ENCODE measurements around the gene SPTBN4. TPM values are rescaled to one million over a fixed set of nuclear protein-coding genes. Genes with fewer than 3 reads are reported as not detected.

Gene SPTBN4
- total RNA-seq, 1 donor from 2014 or later = 0.41 TPM

DNA sequence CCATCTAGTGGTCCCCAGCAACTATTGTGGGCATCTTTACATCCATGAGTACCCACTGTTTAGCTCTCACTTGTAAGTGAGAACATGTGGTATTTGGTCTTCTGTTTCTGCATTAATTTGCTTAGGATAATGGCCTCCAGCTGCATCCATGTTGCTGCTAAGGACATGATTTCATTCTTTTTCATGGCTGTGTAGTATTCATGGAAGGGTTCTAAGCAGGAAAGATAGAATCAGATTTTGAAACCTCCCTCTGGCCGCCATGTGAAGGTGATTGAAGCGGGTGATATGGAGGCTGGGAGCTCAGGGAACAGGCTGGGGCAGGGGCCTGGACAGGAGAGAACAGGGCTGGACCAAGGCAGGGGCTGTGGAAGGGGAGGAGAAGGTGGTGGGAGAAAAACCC, 154.5 kb downstream of the SPTBN4 start:
- FAIRE-seq = no peak
- Mint-ChIP-seq H3K4me3 (ENCODE audit: unreplicated experiment) (no peak overlapping the region), H3K36me3 (ENCODE audit: low read depth, unreplicated experiment) (peaks cover 23% of the 10 kb centered on the region)

GRCh38 chr19:40621966-40622772, 155.4 kb downstream of the SPTBN4 start:
- Mint-ChIP-seq H3K36me3 (ENCODE audit: low read depth, unreplicated experiment) (peaks cover 25% of the 10 kb centered on the region), H3K4me1 (ENCODE audit: low read depth, unreplicated experiment) (peaks cover 9% of the 10 kb centered on the region), H3K9me3 (ENCODE audit: unreplicated experiment) (no peaks in the 10 kb centered on the region), H3K27me3 (ENCODE audit: low read depth, unreplicated experiment) (no peaks in the 10 kb centered on the region), H3K27ac (ENCODE audit: unreplicated experiment) (peak overlapping the region; percentile 48), H3K4me3 (ENCODE audit: unreplicated experiment) (no peak overlapping the region)
- Histone ChIP-seq H4K20me1 (ENCODE audit: insufficient read depth, low read length) (no peaks in the 10 kb centered on the region), H3K4me2 (ENCODE audit: low read length) (no peak overlapping the region), H3K36me3 (ENCODE audit: insufficient read depth, low read length) (peaks cover 24% of the 10 kb centered on the region), H3K9ac (ENCODE audit: low read length) (peak overlapping the region; percentile 27), H3K4me1 (ENCODE audit: insufficient read depth, low read length) (peaks cover 23% of the 10 kb centered on the region), H3K4me3 (ENCODE audit: insufficient read depth, low read depth, low read length) (no peak overlapping the region), H3K9me3 (ENCODE audit: insufficient read depth, low read depth, low read length) (no peaks in the 10 kb centered on the region), H3K79me2 (ENCODE audit: insufficient read depth, low read length) (no peaks in the 10 kb centered on the region), H3K27me3 (ENCODE audit: insufficient read depth, low read length) (no peaks in the 10 kb centered on the region), H3K27ac (ENCODE audit: low read depth, low read length) (peak overlapping the region; percentile 76), H2AFZ (ENCODE audit: low read depth, low read length) (no peak overlapping the region)
- FAIRE-seq (no peak), DNase-seq (ENCODE audit: low read depth) (no peak)
- TF ChIP-seq, protein P1, sequence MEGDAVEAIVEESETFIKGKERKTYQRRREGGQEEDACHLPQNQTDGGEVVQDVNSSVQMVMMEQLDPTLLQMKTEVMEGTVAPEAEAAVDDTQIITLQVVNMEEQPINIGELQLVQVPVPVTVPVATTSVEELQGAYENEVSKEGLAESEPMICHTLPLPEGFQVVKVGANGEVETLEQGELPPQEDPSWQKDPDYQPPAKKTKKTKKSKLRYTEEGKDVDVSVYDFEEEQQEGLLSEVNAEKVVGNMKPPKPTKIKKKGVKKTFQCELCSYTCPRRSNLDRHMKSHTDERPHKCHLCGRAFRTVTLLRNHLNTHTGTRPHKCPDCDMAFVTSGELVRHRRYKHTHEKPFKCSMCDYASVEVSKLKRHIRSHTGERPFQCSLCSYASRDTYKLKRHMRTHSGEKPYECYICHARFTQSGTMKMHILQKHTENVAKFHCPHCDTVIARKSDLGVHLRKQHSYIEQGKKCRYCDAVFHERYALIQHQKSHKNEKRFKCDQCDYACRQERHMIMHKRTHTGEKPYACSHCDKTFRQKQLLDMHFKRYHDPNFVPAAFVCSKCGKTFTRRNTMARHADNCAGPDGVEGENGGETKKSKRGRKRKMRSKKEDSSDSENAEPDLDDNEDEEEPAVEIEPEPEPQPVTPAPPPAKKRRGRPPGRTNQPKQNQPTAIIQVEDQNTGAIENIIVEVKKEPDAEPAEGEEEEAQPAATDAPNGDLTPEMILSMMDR (IDR thresholded peaks at IDR 0.05; ENCODE audit: insufficient read depth, low read depth, low read length) = no peak
- TF ChIP-seq EZH2 (IDR thresholded peaks at IDR 0.05; ENCODE audit: insufficient read depth, low read length) = no peak

More for the DNA sequence above, 154.5 kb downstream of the SPTBN4 start:
- TF ChIP-seq, protein P1 (IDR thresholded peaks at IDR 0.05; ENCODE audit: insufficient read depth, low read depth, low read length) = no peak
- TF ChIP-seq EZH2 (IDR thresholded peaks at IDR 0.05; ENCODE audit: insufficient read depth, low read length) = no peak
- peaks cover 23% of the 10 kb centered on the region for H3K4me1 ChIP-seq (ENCODE audit: insufficient read depth, low read length)
- Mint-ChIP-seq H3K27ac (ENCODE audit: unreplicated experiment) (peak overlapping the region; percentile 69), H3K4me1 (ENCODE audit: low read depth, unreplicated experiment) (peaks cover 9% of the 10 kb centered on the region), H3K27me3 (ENCODE audit: low read depth, unreplicated experiment) (no peaks in the 10 kb centered on the region), H3K9me3 (ENCODE audit: unreplicated experiment) (no peaks in the 10 kb centered on the region)
- no peaks in the 10 kb centered on the region for H4K20me1 ChIP-seq (ENCODE audit: insufficient read depth, low read length)
- no peaks in the 10 kb centered on the region for H3K27me3 ChIP-seq (ENCODE audit: insufficient read depth, low read length)
- no peak overlapping the region for H2AFZ ChIP-seq (ENCODE audit: low read depth, low read length)
- peaks cover 24% of the 10 kb centered on the region for H3K36me3 ChIP-seq (ENCODE audit: insufficient read depth, low read length)
- H3K4me2 ChIP-seq (ENCODE audit: low read length) = no peak overlapping the region
- no peaks in the 10 kb centered on the region for H3K79me2 ChIP-seq (ENCODE audit: insufficient read depth, low read length)
- no peak overlapping the region for H3K27ac ChIP-seq (ENCODE audit: low read depth, low read length)
- DNase-seq (ENCODE audit: low read depth) = no peak
- H3K9ac ChIP-seq (ENCODE audit: low read length) = no peak overlapping the region
- H3K9me3 ChIP-seq (ENCODE audit: insufficient read depth, low read depth, low read length) = no peaks in the 10 kb centered on the region
- no peak overlapping the region for H3K4me3 ChIP-seq (ENCODE audit: insufficient read depth, low read depth, low read length)

GRCh38 chr19:40622773-40623075, 155.9 kb downstream of the SPTBN4 start:
- FAIRE-seq = no peak
- DNase-seq (ENCODE audit: low read depth) = no peak
- peak overlapping the region; percentile 76 for H3K27ac ChIP-seq (ENCODE audit: low read depth, low read length)
- peaks cover 23% of the 10 kb centered on the region for H3K4me1 ChIP-seq (ENCODE audit: insufficient read depth, low read length)
- H3K4me2 ChIP-seq (ENCODE audit: low read length) = peak overlapping the region; percentile 74
- H2AFZ ChIP-seq (ENCODE audit: low read depth, low read length) = no peak overlapping the region
- Mint-ChIP-seq H3K4me1 (ENCODE audit: low read depth, unreplicated experiment) (peaks cover 9% of the 10 kb centered on the region), H3K27me3 (ENCODE audit: low read depth, unreplicated experiment) (no peaks in the 10 kb centered on the region), H3K4me3 (ENCODE audit: unreplicated experiment) (no peak overlapping the region), H3K36me3 (ENCODE audit: low read depth, unreplicated experiment) (peaks cover 25% of the 10 kb centered on the region), H3K9me3 (ENCODE audit: unreplicated experiment) (no peaks in the 10 kb centered on the region), H3K27ac (ENCODE audit: unreplicated experiment) (no peak overlapping the region)
- TF ChIP-seq, protein P1 (IDR thresholded peaks at IDR 0.05; ENCODE audit: insufficient read depth, low read depth, low read length) = no peak
- TF ChIP-seq EZH2 (IDR thresholded peaks at IDR 0.05; ENCODE audit: insufficient read depth, low read length) = no peak
- peaks cover 24% of the 10 kb centered on the region for H3K36me3 ChIP-seq (ENCODE audit: insufficient read depth, low read length)
- H4K20me1 ChIP-seq (ENCODE audit: insufficient read depth, low read length) = no peaks in the 10 kb centered on the region
- H3K9ac ChIP-seq (ENCODE audit: low read length) = peak overlapping the region; percentile 27
- no peaks in the 10 kb centered on the region for H3K79me2 ChIP-seq (ENCODE audit: insufficient read depth, low read length)
- H3K27me3 ChIP-seq (ENCODE audit: insufficient read depth, low read length) = no peaks in the 10 kb centered on the region
- no peak overlapping the region for H3K4me3 ChIP-seq (ENCODE audit: insufficient read depth, low read depth, low read length)
- H3K9me3 ChIP-seq (ENCODE audit: insufficient read depth, low read depth, low read length) = no peaks in the 10 kb centered on the region

Data from astrocyte (in vitro differentiated cells and primary cell).